ENCODE results near the gene RYK.
A peak's percentile ranks its signal among the peaks of the same experiment; 100 is the strongest.
"Not testable (repeated sequence)": the region's sequence is repeated elsewhere in the genome, so short reads cannot be mapped to it uniquely, and the experiment has no call there.

RYK gene

DNA sequence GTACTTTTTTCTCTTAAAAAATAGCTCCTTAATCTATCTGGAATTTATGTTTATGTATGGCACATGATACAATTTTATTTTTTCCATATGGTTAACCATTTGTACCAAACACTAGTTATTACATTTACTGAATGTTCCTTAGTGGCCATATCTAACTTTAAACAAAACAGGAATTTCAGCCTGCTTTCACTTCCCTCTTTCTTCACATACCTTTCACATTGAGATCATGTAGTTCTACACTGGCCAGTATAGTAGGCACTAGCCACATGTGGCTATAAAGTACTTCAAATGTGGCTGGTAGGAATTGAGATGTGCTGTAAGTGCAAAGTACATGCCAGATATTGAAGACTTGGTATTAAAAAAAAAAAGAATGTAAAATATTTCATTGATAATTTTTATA lies 4.7 kb upstream of the RYK start:
- DNase-seq (ENCODE audit: low read depth), result no peak

DNA sequence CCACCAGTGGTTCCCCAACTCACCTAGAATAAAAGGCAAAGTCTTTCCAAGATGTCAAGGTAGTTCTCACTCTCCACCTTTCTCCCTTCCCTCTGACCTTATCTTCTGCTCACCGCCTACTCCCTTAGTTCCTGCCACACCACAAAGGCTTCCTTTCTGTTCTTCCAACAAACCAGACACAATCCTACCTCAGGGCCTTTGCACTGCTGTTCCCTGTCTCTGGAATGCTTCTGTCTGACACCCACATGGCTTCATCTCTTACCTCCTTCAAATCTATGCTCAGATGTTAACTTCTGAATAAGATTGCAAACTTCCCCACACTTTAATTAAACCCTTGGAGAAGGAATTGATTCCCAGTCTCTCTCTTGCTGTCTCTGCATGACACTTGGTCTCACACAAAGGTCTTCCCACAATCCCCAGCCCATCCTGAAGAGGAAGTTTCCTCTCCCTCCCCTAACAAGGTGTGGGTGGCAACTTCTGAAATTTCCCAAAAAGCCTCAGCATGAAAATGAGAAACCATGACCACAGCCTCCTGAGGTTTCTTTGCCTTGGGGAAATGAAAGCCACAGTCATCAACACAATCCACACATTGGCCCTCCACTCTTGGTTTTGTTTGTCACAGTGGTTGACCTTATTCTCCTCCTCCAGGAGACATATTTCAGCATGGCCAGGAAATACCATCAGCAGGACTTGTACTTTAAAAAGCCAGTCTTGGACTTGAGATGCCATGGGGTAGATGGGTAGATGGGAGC lies 3.0 kb upstream of the RYK start:
- no peak for DNase-seq (ENCODE audit: low read depth)

DNA sequence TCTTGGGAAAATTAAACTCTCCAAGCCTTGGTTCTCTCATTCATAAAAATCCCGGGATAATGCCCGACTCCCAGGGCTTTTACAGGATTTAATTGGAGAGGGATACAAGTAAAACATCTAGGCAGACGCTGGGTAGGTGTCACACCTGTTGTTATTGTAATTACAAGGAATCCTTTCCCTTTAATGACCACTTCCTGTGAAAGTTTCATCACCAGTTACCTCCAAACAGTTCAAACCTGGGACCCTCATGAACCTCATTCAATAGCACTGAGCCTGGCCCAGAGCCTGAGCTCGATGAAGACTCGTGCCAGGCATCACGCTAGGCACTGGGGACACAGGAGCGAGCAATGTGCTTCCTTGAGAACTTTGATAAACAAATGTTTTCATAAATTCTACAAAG lies 2.1 kb upstream of the RYK start:
- no peak for DNase-seq (ENCODE audit: low read depth)

DNA sequence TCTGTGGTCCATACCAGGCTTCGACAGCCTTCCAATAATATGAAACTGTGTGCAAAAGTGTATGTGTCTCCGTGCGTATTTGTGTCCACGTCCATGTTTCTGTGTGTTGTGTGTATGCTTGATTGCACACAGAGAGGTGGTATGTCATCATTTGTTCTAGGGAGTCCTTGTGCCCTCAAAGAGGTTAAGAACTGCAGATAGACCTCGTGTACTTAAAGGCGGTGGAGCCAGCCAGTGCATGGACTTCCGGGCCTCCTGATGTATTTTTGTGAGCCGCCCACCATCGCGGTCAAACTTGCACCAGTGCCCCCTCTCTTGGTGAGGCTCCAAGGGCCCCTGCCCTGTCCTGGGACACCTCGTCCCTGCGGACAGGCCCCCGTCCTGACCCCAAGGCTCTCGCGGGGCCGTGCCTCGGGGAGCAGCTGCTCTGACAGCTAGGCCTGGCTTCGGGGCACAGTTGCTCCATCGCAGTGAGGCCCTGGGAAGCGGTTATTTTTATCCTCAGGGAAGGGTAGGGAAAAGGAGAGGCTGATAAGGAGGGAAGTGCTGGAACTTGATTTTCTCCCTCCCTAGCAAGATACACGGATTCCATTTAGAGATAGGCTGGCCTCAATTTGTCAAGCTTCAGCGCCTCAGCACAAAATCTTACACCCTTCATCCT lies 1.2 kb upstream of the RYK start:
- DNase-seq (ENCODE audit: low read depth), result no peak

DNA sequence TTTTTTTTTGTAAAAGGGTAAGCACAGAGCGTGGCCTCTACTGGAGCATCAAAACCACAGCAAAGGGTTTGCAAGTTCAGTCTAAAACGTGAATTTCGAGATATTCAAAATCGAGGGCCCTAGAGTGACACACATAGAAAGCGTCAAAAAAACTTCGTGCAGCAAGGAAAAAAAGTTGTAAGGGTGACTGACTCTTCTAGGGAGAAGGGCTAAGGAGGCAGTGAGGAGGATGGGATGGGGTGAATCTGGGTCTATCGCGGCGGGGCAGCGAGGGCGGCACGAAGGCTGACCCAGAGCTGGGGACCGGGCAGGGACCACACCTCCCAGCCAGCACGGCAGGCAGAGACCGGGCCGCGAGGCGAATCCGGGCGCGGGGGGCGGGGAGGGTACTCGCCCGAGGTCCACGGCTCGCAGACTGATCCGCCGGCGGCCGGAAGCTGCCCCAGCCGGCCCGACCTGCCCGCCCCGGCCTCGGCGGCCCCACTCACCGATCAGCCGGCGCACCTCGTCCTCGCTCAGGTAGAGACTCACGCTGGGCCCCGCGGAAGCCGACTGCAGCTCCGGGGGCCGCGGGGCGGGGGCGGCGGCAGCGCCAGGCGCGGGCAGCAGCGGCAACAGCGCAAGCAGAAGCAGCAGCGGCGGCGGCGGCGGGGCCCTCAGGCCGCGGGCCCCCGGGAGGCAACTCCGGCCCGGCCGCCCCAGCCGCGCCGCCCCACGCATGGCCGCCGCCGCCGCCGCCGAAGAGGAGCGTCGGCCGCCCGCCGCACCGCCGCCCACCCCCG lies 533 bp downstream of the RYK start:
- DNase-seq (ENCODE audit: low read depth), result peak; percentile 48

DNA sequence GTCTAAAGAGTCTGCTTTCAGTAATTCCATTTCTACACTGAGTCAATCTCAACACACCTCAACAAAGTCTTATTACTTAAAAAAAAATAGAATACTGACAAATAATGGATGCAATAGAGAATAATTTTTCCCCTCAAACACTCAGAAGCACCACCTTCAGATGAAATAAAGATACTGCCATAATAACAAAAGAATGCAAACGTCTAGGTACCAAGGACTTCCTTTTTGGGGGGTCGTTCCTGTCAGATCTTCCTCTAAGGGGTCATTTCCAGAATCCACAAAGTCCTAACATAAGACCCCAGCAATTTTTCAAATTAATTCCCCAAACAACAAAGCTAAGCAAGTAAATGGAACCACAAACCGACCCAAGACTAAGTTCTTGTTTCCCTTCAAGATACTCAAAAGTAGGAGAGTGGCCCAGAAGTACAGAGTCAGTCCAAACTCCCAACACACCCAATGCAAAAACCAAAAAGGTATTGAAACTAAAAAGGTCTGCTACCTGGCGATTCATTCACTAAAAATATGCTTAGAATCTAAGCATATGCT lies 1.3 kb downstream of the RYK start:
- no peak for DNase-seq (ENCODE audit: low read depth)

DNA sequence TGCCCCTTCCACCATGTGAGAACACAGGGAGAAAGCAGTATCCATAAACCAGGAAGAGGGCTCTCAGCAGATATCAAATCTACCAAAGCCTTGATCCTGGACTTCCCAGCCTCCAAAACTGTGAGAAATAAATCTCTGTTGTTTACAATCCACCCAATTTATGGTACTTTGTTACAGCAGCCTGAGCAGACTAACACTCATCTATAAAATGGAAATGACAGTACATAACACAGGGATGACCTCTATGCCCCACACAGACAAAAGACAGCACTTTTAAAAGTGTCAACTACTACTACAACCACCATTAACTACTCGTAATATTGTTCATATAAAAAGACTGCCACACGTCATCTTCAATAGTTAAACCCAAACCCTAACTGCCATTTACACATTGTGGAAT lies 5.7 kb downstream of the RYK start:
- no peak for DNase-seq (ENCODE audit: low read depth)

DNA sequence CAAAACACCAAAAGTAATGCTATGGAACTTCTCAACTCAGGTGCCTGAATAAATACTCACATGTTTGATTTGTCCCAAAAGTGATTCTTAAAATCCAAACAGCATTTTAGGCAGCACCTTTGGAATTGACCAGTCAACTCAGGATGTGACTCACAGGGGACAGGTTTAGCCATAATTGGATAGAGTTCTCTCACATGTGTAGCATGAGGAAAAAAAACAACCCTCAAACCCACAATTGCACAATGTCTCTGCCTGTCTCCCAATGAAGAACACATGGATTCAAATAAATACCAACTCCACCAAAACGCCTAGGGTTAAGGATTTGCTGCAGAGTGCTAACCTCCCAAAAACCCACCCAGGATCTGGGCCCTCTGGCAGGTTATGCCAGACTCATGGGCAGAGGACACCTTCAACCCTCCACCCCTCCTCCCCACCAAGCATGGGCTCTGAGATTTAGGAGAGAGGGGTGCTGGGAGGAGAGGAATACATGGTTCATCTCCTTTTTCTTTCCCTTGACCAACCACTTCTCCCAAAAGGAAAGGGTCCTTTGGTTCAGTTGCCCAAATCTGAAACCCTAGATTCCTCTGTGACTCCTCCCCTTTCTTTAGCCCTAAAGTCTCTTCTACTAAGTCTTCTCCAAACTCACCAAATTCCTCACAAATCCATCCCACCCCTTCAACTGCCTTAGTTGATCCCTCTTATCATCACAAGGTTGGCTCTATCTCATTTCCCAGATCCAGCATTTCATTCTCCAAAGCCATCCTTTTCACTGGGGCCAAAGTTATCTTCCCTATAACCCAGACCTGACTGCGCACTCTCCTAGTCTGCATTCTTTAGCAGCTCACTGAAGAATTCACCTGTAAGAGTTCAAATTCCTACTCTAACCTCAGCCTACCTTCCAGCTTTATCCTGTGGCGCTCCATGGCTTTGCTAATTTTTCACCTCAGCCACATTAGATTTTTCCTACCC lies 7.7 kb downstream of the RYK start:
- DNase-seq (ENCODE audit: low read depth), result peak; percentile 94

DNA sequence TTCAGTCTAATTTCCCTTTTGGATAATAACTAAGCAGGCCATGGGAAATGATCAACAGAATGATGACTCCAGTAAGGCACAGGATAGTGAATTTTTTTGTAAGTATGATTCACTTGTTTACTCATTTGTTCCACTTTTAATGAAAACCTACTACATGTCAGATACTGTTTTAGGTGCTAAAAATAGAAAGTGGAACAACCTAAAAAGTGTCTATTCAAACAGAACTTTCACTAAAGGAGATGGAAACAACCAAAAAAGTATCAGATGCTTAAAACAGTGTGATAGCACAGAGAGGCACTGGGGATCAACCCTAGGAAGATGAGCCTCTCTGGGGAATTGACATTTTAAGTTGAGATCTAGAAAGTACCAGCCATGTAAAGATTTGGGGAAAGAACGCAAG lies 11.1 kb downstream of the RYK start:
- DNase-seq (ENCODE audit: low read depth), result peak; percentile 29

DNA sequence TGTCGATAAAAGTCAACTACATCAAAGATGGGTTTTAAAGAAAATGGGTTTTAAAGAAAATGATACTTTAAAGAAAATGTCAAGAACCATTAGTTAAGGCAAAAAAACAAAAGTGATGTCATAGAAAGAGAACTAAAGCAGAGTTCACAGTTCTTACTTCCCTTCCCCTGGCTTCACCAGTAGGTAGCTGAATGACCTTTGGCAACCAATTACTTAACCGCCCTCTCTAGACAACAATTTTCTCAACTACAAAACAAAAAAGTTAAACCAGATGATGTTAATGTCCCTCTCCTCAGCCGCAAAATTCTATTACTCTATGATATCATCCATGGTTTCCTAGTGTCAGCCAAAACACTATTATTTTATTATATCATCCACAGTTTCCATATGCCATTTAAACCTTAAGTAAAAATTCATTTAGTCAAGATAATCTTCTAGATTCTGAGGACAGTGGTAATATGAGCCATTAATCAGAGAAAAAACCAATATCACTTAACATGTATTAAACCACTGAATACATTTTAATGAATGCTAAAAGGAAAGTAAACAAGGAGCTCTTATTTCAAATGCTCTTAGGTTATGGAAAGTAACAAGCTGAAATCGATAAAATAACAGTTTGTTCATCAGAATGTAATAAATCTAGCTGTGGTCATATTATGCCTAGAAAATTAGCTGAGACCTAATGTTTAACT lies 13.1 kb downstream of the RYK start:
- DNase-seq (ENCODE audit: low read depth), result no peak

DNA sequence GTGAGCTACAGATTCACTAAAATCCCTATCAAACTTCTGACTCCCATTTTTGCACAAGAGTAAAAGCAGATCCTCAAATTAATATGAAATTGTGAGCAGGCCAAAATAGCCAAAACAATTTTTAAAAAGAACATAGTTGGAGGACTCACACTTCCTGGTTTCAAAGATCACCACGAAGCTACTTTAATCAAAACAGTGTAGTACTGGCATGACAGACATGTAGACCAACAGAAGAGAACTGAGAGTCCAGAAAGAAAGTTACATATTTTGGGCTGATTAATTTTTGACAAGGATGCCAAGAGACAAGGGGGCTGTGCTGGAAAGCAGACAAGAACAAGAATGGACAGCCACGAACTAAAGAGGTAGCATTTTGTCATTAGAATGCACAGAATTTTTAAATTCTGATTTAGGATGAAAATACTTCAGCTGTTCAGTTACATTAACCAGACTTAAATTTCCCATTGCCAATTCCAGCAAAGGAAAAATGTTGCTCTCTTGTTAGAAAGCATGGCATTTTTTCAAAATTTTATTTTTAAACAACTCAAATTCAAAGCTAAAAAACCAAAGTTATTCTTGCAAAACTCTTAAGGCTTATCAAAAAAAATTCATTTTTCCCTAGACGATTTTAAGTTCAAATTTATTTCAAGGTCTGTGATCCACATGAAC lies 14.0 kb downstream of the RYK start:
- peak; percentile 32 for DNase-seq (ENCODE audit: low read depth)

DNA sequence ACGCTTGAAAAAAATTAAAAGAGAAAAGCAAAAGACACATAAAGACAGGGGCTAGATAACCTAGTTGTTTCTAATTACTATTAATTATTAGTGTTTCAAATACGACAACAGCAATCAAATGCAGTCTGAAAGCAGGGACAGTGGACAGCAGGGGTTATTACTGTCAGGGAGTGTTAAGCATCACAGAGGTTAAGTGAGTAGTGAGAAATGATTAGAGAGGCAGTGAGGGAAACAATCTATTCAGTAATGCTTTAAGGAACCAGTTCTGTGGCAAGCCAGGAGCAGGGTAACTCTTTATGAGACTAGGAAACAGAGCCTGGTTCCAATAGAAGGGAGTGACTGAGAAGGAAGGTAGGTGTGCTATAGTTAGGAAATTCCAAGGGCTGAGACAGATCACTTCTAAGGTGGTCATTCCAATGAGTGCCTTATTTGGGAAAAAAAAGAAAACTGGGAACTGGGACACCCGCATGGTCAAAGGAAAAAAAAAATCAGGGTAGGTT lies 15.0 kb downstream of the RYK start:
- DNase-seq (ENCODE audit: low read depth), result no peak

DNA sequence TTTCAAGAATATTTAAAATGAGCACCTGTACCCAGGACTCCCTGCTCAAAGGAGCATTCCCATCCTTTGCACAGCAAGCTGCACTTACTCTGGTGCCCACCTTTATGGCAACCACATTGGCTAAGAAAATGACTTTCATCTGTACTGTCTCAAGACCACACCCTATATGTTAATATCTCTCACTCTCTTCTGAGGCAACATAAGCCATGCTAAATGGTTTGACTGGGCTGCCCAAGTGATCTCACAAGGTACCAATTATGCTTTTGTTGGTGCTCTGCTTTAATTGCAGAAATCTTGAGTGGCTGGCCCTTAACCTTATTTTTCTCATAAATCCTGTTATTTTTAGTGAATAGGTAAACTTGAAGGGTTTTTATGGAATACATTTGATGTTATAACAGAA lies 17.7 kb downstream of the RYK start:
- DNase-seq (ENCODE audit: low read depth), result no peak

DNA sequence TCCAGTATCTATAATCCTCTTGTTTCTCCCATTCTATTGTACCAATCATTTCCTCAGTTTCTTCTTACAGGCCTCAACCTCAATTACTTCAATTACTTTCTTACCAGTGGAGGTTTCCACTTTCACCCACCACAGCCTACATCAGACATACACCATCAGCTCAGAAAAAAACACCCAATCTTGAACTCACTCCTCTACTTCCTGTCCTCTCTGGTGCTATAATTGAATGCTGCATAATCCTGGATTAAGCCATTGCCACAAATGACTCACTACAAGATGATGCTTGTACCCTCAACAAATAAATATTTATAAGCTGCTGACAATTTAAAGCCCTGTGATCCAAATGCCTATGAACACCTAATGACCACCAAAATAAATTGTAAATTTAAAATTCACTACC lies 18.5 kb downstream of the RYK start:
- peak; percentile 76 for DNase-seq (ENCODE audit: low read depth)

DNA sequence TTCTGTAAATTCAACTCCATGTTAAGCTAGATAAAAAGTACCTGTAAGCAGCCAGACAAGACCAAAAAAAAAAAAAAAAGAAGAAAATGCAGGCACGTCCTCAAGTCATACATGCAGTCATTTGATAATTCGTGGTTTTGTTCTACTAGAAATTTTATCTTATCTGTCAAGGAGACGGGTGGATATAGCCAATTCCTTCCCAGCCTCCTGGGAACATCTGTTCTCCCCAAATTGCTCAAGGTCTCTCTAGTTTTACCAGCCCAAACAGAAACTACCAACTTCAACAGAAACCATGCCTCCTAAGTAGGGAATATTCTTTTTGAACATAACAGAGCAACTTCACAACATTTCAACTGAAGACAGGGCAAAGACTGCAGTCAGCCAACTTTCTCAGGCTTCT lies 19.5 kb downstream of the RYK start:
- peak; percentile 18 for DNase-seq (ENCODE audit: low read depth)

DNA sequence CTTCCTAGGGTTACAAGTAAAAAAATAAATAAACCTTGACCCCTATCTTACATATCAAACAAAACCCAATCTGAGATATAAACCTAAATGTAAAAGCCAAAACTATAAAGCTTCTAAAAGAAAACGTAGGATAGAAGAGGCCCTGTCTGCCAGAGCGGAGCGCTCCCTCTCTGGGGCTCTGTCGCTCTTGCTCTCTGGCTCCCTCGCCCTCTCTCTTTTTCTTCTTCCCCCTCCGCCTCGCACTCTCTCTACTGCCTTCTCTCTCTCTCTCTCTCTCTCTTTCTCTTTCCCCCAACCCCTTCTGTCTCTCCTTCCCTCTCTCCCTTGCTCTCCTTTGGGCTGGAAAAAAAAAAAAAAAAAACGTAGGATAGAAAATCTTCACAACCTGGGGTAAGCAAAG lies 21.6 kb downstream of the RYK start:
- DNase-seq (ENCODE audit: low read depth), result no peak

DNA sequence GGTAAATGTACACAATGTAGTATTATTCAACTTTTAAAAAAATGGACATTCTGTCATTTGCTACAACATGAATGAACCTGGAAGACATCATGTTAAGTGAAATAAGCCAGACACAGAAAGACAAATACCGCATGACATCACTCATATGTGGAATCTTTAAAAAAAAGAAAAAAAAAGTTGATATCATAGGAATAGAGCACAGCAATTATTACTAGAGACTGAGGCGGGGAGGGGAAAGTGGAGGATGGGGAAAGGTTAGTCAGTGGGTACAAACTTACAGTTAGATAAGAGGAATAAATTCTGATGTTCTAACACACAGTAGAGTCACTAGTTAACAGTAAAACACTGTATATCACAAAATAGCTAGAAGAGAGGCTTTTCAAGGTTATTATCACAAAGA lies 22.2 kb downstream of the RYK start:
- DNase-seq (ENCODE audit: low read depth), result no peak

DNA sequence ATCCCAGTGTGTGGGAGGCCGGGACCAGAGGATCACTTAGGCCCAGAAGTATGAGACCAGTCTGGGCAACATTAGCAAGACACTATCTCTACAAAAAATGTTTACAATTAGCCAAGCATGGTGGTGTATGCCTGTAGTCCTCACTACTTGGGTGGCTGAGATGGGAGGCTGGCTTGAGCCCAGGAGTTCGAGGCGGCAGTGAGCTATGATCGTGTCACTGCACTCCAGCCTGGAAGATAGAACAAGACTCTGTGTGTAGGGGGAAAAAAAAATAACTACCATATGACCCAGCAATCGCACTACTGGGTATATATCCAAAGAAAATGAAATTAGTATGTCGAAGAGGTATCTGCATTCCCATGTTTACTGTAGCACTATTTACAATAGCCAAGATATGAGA lies 22.6 kb downstream of the RYK start:
- DNase-seq (ENCODE audit: low read depth), result no peak

DNA sequence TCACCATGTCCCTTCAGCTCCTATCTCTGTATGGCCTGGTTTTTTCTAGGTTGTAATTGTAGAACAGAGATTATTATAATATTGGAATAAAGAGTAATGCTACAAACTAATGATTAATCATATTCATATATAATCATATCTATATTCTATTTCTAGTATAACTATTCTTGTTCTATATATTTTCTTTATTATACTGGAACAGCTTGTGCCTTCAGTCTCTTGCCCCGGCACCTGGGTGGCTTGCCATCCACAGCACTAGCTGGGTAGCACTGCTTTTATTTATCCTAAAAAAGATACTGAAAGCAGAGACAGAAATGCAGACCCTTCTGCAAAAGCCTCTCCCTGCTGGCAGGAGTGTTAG lies 25.9 kb downstream of the RYK start:
- not testable (repeated sequence) for DNase-seq (ENCODE audit: low read depth)

DNA sequence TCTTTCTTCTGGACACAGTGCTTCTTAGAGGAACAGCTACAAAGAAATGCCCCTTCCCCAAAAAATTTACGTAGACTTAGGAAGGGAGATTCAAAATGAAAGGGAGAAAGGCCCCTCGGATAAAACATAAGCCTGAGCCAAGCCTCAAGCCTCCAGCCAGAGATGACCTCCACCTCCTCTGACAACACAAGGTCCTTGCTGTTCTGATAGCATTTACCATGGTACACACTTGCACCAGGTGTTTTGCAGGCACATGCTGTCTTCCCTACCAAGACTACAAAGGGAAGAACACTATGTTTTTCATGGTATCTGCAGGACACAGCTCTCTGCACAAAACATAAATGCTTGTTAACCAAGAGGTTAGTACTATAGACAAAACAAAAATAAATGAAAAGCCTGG lies 27.8 kb downstream of the RYK start:
- DNase-seq (ENCODE audit: low read depth), result no peak
